Cardiac septum (tissue), 1 donor: ENCODE results near the gene RPS28. TPM values are rescaled to one million over a fixed set of nuclear protein-coding genes. Genes with fewer than 3 reads are reported as not detected.
"Not testable (repeated sequence)": the region's sequence is repeated elsewhere in the genome, so short reads cannot be mapped to it uniquely, and the experiment has no call there.

Experiments used
- DNase-seq: peaks from one replicate; pipeline ENCODE4 v3.0.0-alpha.2; 2020; ENCODE audit warnings: low spot score
- intact Hi-C: fragments of 100-400 bp; cut with DNase I; formaldehyde crosslinking; loops from one replicate; pipeline ENCODE4 v1.14.0; 2022
- total RNA-seq: library from RNA; stranded (reverse); fragmentation: NEBNext Ultra II Directional; extraction: Animal tissue kit (Norgen Biotek cat#: 25700); gene quantifications from one replicate; pipeline ENCODE4 v1.2.1, GENCODE V29; 2021
- donor health status: DM: no; HTN: no; CAD: no.

Gene RPS28
- total RNA-seq, 1 donor from 2014 or later: 669 TPM

DNA sequence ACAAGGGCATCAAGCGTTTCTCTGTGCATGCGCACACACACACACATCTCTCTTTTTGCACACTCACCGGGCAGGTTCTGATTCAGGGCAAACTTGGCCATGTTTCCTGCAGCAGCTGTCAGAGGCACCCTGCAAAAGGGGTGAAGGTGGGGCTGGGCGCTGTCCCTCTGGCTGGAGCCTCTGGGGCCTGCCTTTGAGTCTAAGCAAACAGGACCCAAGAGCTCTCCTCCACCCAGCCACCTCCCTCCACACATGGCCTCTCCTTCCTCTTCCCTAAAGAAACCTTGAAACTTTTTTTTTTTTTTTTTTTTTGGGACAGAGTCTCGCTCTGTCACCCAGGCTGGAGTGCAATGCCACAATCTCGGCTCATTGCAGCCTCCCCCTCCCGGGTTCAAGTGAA is 16.4 kb downstream of the RPS28 start:
- DNase-seq: no peak
- intact Hi-C loops: no loop called here

DNA sequence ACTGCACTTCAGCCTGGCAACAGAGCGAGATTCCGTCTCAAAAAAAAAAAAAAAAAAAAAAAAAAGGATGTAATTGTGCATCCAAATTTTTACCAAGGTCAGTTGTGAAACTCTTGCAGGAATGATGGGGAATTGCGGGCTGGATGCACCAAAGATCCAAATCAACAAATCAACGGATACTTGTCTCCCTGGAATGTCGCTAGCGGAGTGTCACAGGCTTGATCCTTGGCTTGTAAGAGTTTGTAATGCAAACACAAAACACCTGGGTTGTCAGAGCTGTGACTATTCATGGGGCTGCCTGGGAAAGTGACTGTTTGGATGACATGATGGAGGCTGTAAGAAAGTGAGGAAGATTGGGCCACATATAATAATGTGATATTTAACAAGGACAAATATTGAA is 17.5 kb downstream of the RPS28 start:
- DNase-seq: no peak
- intact Hi-C loops: no loop called here

DNA sequence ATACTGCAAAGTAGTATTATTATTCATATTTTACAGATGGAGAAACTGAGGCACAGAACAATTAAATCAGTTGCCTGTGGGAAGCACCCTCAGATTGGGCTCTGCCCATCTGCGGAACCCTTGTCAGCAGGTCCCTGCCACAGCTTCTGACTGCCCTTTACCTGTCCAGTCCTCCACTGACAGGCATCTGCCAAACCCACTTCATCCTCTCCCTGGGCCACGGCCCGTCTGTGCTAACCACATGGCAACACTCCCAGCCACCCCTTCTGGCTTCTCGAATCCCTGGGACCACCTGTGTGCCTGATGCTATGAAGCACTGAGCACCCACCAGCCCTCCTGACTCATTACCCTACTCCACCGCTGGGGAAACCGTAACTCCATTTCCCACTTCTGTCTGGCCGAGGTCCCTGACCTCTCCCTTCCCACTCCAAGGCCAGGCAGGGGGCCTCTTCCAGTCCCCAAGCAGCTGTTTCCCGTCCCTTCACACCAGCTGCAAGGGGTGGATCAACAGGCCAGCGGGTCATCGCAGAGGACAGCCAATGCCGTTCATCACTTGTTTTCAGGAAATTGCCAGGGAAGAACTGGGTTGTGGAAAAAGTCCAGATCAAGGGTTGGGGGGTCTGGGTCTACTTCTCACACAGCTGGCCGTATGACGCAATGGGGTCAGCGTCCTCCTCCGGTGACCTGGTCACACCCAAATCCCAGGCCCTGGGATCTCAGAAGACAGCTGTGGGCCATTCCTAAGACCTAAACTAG is 19.2 kb downstream of the RPS28 start:
- intact Hi-C loops: no loop called here
- DNase-seq: no peak

DNA sequence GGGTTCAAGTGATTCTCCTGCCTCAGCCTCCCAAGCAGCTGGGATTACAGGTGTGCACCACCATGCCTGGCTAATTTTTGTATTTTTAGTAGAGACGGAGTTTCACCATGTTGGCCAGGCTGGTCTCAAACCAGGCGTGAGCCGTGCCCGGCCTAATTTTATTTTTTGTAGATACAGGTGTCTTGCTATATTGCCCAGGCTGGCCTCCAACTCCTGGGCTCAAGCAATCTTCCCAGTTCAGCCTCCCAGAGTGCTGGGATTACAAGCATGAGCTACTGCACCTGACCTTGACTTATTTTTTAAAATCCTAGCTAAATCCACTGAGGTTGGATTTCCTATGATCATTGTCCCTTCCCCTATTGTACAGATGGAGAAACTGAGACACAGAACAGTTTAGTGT is 20.2 kb downstream of the RPS28 start:
- DNase-seq, intact Hi-C loops: not testable (repeated sequence)

DNA sequence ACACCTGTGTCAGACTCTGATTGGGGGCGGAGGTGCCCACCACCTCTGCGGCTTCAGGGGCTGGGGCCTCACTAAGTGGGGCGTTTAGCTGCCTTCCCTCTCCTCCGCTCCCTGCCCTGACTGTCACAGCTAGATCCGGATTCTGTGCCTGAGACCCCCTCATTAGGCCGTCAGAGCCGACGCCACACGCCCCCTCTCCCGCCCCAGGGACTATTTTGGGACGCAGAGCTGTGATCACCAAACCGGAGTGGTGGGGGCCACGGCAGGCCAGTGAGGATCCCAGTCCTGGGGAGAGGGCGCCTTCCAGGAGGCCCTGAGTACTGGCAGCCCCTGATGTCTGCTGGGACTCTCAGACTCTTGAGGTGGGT is 21.0 kb downstream of the RPS28 start:
- DNase-seq: no peak
- intact Hi-C loops: no loop called here

DNA sequence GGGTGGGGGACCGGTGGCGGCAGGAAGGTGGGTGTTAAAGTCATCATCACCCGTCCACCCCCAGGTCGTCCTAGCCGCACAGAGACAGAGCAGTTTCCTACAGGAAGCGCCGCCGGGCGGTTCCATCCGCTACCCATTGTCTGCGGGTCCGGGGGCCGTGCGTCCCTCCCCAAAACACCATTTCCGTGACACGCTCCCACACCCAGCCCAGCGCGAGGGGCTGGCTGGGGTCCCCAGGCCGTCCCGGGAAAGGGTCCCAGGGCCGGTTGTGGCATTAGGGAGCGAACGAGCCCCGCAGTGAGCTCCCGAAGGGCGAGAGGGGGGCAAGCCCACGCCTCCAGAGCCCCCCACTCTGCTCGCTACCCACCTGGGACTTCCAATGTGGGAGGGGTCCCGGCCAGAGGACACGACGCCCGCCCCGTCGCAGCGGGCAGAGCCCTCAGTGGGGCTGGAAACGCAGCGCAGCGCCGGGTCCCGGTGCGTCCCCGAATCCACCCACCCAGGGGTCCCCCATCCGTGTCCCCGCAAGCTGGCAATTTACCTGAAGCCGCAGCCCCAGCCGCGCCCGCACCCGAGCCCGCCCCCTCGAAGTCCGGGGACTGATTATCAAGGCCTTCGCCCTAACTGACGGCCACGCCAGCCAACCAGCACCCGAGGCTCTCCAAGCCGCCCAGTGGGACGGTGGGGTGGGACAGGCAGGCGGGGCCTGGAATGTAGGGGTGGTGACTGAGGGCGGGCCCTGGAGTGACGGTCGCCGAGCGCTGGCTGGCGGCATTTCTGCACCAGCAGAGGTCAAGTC is 21.6 kb downstream of the RPS28 start, which contains the start of gene KANK3:
Gene KANK3, minus strand, starts transcription at position 579 of the 799 bp plus-strand sequence. CDS start 5,434 bp downstream, outside the sequence.
- DNase-seq: peak; percentile 97
- intact Hi-C loops: no loop called here

DNA sequence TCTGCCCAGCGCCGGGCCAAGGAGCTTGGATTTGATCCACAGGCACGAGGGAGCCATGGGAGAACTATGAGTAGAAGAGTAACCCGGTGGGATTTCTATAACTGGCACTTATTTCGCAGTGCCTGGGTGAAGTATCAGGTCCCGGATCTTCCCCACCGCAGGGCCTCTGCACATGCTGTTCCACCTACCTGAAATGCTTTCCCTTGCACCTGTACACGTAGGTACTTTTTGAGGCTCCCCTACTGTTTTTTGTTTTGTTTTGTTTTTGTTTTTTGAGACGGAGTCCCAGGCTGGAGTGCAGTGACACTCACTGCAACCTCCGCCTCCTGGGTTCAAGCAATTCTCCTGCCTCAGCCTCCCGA is 22.2 kb downstream of the RPS28 start:
- no peak for DNase-seq
- intact Hi-C loops: no loop called here

DNA sequence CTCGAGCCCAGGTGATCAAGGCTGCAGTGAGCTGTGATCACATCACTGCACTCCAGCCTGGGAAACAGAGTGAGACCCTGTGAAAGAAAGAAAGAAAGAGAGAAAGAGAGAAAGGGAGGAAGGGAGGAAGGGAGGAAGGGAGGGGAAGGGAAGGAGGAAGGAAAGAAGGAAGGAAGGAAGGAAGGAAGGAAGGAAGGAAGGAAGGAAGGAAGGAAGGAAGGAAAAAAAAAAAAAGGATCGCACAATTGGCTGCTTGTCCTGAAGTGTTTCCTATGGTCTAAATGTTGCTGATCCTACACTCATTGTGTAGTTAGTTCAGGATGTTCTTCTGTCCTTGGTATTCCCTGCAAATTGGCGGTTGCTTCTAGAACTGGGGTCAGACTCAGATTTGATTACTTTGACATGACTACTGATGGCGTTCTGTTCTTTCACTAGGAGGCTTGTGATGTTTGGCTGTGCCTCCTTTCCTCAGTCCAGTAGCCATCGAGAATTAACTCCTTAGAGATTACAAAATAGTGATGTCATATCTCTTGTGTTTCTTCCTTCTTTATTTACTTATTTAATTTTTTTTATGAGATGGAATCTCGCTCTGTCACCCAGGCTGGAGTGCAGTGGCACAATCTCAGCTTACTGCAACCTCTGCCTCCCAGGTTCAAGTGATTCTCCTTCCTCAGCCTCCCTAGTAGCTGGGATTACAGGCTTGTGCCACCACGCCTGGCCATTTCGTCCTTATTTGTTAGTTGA is 28.5 kb downstream of the RPS28 start:
- not testable (repeated sequence) for DNase-seq
- intact Hi-C loops: loop anchor here (5.0 kb wide), 1 partner anchor 228 kb away; the partner anchor contains the start of gene MYO1F

DNA sequence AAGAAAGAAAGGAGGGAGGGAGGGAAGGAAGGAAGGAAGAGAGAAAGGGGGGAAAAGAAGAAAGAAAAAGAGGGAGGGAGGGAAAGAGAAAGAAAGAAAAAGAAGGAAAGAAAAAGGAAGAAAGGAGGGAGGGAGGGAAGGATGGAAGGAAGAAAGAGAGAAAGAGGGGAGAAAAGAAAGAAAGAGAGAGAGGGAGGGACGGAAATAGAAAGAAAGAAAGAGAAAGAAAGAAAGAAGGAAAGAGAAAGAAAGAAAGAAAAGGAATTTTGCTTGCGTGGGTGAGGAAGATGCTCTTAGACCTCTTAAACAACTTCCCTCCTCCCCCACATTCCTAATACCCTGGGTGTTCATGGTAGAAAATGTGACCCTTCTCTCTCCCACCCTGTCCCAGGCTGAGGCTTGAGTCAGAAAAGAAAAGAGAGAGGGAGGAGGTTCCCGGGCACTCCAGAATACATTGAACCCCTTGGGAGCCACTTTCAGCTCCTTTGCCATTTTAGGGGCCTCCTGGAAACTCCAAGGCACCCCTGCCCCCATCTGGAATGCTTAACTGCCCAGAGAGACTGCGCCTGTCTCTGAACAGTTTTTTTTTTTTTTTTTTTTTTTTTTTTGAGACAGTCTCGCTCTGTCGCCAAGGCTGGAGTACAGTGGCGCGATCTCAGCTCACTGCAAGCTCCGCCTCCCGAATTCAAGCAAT is 31.0 kb downstream of the RPS28 start:
- DNase-seq: no peak
- intact Hi-C loops: loop anchor here (5.0 kb wide), 1 partner anchor 225 kb away; the partner anchor contains the start of gene MYO1F

DNA sequence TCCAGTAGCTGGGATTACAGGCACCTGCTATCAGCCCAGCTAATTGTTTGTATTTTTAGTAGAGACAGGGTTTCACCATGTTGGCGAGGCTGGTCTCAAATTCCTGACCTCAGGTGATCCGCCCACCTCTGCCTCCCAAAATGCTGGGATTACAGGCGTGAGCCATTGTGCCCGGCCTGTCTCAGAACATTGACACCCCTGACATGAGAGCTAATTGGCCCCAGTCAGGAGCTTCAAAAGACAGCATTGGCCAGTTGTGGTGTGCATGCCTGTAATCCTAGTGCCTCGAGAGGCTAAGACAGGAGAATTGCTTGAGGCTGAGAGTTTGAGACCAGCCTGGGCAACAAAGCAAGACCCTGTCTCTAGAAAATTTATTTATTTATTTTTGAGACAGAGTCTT is 31.5 kb downstream of the RPS28 start:
- intact Hi-C loops: loop anchor here (5.0 kb wide), 1 partner anchor 224 kb away; the partner anchor contains the start of gene MYO1F

DNA sequence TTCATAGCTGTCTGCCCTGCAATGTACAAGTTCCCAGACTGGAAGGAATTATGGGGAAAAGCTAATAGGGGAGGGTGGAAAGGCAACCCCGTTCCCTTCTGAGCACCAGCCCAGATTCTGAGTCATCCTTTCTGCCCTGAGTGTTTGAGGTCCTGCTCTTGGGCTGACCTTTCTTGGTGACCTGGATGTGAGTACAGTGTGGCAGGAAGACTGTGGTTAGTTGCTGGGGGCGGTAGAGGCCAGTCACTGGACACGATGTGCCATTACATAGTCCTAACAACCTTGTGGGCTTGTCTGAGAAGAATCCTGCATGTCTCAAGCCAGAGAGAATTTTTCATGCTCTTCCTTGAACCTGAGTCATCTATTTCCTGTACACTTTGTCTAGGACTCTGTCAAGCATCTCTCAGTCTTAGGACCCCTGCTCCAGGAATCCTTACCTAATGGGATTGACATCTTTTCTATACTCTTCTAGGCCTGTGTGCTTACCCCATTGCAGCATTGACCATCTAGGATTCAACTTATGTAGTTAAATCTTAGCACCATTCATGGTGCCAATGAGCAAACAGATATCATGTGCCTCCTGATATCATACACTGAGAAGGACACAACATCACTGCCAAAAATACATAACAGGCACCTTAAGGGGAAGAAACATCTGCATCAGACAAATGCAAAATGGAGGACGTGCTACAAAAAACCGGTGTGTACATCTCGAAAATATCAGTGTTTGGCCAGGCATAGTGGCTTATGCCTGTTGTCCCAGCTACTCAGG is 34.5 kb downstream of the RPS28 start:
- intact Hi-C loops: loop anchor here (2.0 kb wide), 1 partner anchor 41 kb away; no protein-coding TSS in a partner anchor
- no peak for DNase-seq

More for the DNA sequence above, 31.5 kb downstream of the RPS28 start:
- not testable (repeated sequence) for DNase-seq

DNA sequence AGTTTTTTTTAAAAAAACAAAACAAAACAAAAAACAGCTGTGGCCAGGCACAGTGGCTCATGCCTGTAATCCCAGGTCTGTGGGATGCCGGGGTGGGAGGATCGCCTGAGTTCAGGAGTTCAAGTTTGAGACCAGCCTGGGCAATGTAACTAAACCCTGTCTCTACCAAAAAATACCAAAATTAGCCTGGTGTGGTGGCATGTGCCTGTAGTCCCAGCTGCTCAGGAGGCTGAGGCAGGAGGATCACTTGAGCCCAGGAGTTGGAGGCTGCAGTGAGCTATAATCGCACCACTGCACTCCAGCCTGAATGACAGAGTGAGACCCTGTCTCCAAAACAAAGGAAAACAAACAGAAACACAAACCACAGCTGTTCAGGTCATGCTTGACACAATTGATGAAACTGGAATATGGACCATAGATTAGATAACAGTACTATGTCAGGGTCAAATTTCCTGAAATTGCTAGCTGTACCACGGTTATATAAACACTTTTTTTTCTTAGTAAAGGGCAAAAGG is 35.8 kb downstream of the RPS28 start:
- intact Hi-C loops: no loop called here

DNA sequence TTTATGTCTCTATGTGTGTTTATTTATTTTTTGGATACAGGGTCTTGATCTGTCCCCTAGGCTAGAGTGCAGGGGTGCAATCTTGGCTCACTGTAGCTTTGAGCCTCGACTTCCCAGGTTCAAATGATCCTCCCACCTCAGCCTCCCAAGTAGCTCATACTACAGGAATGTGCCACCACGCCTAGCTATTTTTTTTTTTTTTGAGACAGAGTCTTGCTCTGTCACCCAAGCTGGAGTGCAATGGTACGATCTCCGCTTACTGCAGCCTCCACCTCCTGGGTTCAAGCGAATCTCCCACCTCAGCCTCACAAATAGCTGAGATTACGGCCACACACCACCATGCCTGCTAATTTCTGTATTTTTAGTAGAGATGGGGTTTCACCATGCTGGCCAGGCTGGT is 37.7 kb downstream of the RPS28 start:
- intact Hi-C loops: no loop called here
- no peak for DNase-seq

More for the DNA sequence above, 35.8 kb downstream of the RPS28 start:
- DNase-seq: no peak

DNA sequence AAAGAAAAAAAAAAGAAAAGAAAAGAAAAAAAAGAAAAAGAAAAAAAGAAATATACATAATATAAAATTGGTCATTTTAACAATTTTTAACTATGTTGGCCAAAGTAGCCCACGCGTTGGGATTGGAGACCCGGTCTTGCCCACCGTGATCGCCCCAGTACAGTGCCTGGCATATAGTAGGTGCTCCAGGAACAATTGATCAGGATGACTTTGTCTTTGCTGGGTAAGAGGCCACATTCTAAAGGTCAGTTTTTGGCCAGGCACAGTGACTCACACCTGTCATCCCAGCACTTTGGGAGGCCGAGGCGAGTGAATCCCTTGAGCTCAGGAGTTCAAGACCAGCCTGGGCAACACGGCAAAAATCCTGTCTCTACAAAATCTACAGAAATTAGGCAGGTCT is 38.9 kb downstream of the RPS28 start:
- intact Hi-C loops: no loop called here
- no peak for DNase-seq

DNA sequence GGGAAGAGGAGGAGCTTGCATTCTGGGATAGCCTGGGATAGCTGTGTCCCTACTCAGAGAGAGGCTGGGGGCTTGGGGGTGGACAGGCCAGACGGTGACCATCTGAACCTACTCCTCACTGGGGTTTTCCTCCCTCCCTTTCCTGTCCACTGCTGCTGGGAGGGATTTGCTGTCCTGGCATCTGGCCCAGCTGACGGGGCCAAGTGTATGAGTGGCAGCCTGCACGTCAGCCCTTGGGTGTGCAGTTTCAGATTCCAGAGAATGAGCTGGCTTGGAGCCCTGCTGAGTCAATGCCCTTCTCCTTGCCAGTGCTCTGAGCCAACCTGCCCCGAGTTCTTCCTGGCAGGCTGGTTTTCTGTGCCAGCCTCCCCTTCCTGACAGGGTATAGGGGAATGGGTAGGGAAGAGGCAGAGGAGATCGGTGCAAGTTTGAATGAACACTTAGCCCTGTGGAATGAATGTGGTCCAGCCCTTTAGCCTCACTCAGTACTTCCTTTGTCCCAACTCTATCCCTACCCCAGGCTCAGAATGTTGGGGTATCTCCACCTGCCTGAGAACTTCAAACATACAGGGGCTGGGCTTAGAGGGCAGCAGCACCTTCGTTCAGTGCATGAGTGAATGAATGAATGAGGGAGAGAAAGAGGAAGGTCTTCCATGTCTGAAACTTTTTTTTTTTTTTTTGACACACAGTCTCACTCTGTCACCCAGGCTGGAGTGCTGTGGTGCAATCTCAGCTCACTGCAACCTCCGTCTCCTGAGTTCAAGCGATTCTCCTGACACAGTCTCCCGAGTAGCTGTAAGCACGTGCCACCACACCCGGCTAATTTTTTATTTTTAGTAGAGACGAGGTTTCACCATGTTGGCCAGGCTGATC is 40.9 kb downstream of the RPS28 start:
- intact Hi-C loops: loop anchor here (1.0 kb wide), 1 partner anchor 29 kb away; no protein-coding TSS in a partner anchor
- DNase-seq: peak; percentile 94

DNA sequence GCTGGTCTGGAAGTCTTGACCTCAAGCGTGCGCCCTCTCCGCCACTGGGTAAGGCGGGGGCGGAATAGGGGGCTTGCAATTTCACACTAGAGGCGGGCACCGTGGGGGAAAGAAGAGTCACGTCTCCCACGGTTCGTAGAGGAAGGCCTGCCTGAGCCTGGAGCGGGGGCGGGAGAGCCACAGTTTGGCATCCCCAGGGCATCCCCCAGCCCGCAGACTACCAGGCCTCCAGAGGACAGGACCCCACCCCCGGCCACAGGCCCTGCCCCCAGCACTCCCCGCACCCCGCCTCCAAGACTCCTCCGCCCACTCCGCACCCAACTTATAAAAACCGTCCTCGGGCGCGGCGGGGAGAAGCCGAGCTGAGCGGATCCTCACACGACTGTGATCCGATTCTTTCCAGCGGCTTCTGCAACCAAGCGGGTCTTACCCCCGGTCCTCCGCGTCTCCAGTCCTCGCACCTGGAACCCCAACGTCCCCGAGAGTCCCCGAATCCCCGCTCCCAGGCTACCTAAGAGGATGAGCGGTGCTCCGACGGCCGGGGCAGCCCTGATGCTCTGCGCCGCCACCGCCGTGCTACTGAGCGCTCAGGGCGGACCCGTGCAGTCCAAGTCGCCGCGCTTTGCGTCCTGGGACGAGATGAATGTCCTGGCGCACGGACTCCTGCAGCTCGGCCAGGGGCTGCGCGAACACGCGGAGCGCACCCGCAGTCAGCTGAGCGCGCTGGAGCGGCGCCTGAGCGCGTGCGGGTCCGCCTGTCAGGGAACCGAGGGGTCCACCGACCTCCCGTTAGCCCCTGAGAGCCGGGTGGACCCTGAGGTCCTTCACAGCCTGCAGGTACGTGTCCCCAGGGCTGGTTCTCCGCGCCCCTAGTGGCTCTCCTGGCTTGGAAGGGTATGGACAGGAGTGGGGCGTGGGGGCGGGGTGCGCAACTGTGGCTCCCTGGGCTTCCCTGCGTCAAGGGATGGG is 42.8 kb downstream of the RPS28 start, which contains the start of gene ANGPTL4:
Gene ANGPTL4, plus strand, starts transcription at position 353 of the 969 bp plus-strand sequence. Its CDS starts 167 bp downstream, at position 520.
- intact Hi-C loops: no loop called here
- peak; percentile 82 for DNase-seq
